Measurements from ENCODE around the gene STEEP1.
"Not testable (repeated sequence)": the region's sequence is repeated elsewhere in the genome, so short reads cannot be mapped to it uniquely, and the experiment has no call there.

Gene STEEP1

DNA sequence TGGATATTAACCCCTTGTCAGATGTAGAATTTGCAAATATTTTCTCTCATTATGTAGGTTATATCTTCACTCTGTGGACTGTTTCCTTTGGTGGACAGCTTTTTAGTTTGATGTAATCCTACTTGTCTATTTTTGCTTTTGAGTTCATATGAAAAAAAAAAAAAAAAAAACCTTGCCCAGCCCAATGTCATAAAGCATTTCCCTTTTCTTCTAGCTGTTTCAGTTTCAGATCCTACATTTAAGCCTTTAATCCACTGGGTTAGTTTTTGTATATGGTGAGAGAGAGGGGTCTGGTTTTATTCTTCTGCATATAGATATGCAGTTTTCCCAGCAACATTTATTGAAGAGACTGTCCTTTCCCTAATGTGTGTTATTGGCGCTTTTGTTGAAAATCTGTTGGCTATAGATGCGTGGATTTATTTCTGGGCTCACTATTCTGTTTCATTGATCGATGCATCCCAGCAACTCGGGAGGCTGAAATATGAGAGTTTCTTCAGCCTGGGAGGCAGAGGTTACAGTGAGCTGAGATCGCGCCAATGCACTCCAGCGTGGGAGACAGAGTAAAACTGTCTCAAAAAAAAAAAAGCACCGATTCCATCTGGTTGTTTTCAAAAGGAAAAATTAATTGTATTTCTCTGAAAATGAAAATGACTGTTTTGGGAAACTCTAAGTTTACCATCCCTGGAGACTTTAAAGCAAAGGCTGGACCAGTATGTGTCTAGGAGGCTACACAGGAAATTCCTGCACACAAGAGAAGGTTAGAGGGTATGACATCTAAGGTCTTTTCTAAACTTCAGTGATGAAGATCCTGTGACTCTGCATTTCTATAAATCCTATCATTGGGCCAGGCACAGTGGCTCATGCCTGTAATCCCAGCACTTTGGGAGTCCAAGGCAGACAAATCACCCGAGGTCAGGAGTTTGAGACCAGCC lies 35.6 kb downstream of the STEEP1 start:
- no peak for DNase-seq

DNA sequence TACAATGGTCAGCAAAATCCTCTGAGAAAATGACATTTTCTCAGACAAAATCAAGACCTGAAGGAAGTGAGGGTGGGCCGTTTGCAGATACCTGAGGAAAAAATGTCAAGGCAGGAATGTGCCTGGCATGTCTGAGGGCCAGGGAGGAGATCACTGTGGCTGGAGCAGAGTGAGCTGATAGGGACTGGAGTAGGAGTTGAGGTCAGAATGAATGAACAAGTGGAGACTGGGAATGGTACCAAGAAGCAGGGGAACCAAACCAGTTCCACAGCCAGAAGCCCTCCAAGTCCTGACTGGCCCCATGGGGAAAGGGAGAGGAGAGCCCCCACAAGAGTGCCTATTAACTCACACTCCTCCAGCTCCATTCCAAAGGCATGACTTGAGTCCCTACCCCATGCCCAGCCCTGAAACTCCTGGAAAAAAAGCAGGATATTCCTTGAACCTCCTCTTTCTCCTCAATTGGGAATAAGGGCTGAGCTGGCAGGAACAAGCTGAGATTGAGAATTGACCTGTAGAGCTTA lies 41.5 kb downstream of the STEEP1 start:
- DNase-seq = no peak

DNA sequence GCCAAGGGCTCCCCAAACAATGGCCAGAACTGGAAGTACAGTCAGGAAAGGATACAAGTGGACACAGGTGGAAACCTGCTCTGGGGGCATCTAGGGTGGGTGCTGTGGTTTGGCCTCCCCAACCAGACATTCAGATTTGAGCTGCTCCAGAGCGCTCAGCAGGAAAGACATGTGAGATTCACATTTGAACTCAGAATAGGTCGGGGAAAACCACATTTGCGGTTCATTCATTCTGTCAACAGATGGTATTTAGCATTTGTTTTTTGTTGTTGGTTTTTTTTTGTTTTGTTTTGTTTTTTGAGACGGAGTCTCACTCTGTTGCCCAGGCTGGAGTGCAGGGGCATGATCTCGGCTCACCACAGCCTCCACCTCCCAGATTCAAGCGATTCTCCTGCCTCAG lies 44.0 kb downstream of the STEEP1 start:
- DNase-seq = no peak

DNA sequence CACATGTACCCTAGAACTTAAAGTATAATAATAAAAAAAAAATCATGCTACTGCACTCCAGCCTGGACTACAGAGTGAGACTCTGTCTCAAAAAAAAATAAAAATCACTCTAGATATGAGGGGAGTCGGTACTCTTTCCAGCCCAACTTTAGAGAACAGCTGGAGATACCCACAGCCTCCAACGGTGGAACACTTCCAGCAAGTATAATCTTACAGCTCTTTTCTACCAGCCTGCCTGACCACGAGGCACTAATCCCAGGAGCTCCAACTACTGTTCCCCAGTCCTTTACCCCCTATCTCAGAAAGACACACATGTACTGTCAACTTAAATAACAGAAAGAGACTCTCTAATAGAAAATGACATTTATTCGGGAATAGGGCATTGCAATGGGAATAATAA lies 46.8 kb downstream of the STEEP1 start:
- DNase-seq = no peak

DNA sequence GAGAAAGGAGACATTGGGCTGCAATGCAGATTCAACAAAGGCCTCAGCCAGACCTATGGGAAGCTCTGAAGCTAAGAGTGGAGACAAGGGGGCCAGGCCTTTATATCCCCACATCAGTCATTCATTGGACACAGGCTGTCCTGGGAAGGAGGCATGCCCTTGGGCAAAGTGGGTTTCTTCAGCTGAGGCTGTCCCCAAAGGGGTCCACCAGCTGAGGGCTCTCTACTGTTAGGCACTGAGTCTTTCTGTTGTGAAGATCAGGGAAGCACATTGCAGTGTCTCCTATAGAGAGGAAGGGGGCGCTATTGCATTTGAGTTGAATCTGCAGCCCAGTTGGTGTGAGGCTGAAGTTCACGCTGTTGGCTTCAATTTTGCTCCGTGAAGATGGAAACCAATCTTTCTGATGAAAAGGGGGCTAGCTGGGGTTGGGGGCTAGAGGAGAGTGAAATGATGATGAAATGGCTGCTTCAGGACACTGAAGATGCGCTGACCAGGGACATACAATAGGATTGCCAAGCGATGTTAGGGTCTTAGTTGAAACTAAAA lies 49.0 kb downstream of the STEEP1 start:
- peak; percentile 40 for DNase-seq

DNA sequence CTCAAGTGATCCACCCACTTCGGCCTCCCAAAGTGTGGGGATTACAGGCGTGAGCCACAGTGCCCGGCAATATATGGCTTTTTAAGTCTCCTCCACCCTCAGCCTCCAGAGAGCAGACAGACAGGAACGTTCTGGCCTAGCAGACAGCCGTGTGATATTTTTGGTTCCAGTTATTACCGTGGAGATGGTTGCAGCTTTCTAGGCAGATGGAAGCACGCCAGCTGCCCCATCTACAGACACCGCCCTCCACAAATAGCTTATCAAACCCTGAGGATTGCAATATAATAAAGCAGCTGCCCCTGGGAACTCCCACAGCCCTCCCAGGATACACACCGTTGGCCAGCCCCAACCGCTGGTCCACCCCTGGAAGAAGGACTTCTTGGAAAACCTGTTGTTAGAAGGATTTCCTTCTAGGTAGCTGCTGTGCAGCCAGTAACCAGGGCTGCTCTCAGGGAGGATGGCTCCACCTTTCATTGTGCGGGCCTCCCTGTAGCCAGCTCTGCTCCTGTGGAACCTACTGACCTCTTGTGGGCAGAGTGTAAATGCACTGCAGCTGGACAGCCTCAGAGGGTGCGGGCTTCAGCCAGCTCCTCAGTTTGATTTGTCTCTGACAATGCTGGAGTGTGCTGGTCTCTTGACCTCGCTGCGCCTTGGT lies 52.9 kb downstream of the STEEP1 start:
- peak; percentile 68 for DNase-seq

DNA sequence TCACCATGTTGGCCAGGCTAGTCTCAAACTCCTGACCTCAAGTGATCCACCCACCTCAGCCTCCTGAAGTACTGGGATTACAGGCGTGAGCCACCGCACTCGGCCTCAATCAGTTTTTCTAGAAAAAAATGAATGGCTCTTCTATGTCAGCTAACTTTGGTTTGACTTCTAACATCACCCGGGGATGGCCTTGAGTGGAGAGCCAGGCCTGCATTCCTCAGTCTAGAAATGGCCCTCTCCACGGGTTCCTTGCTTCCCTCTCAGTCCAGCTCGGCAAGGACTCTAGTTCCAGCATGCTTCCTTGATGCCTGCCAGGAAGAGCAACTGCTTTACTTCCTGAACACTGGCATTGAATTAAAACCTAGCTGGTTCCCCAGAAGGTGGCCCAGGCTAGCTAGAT lies 58.0 kb downstream of the STEEP1 start:
- no peak for DNase-seq

DNA sequence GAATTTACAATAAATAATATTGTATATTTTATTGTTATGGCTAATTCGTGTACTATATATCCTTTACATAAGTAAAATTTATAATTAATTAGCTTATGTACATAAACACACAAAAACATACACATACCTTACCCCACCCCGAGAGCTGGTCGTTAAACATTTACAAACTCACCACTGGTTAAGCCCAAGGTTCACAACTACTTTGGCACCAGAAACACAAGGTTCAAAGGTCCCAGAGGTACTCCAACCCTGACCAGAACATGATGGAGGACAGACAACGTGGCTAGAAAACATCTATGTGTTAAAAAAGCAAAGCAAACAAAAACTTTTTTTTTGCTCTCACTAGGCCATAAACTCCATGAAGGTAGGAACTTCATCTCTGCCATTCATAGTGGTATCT lies 59.3 kb downstream of the STEEP1 start:
- no peak for DNase-seq

DNA sequence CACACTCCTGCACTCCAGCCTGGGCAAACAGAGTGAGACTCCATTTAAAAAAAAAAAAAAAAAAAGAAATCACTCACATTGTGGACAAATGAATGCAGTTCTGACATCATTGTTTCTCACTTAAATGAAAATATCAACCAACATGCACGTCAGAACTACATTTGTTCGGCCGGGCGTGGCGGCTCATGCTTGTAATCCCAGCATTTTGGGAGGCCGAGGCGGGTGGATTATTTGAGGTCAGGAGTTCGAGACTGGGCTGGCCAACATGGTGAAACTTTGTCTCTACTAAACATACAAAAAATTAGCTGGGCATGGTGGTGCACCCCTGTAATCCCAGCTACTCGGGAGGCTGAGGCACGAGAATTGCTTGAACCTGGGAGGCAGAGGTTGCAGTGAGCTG lies 60.1 kb downstream of the STEEP1 start:
- DNase-seq = not testable (repeated sequence)

DNA sequence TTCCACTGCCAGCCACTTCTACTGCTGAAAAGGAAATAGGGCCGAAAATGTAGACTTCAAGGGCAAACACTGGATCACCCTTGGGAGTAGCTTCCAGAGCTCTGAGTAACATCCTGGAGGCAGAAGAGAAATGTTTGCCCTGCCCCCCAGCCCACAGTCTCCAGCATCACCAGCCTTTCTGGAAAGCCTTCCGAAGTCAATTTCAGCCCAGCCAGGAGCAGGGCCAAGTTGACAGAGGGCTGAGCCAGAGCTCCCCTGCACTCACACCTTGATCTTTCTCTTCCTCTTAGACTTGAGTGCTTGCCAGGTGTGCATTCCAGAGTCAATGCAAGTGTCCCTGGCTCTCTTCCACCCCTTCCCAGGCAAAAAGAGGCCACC lies 61.7 kb downstream of the STEEP1 start:
- peak; percentile 3 for DNase-seq

DNA sequence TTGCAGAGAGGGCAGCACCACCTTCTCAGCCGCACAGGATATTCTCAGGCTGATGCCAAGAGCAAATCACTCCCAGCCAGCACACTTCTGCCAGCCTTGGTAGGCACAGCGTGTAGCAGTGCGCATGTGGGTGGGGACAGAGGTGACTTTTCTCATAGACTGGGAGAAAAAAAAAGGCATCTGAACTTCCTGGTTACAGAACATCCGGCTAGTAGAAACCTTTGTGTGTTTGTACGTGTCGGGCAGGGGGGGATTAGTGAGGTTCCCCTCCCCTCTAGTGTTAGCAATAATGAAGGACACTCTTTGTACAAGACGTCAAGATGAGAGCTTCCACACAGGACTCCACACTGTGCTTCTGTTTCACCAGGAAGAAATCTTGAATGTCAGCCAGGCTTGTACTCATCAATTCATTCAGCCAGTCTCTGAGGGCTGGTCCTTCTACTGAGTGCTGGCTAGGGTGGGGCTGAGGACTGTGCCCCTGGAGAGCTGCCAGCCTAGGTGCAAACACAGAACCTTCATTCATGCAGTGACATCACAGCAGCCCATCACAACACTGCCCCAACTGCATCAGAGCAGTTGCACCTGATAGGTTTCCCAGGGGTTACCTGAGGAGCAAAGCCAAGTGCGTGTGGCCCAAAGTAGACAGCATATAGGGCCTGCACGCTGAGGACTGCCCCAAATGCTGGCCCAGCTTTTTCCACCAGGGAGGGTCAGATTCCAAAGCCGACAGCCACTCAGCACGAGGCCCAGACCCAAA lies 62.3 kb downstream of the STEEP1 start:
- DNase-seq = peak; percentile 59

DNA sequence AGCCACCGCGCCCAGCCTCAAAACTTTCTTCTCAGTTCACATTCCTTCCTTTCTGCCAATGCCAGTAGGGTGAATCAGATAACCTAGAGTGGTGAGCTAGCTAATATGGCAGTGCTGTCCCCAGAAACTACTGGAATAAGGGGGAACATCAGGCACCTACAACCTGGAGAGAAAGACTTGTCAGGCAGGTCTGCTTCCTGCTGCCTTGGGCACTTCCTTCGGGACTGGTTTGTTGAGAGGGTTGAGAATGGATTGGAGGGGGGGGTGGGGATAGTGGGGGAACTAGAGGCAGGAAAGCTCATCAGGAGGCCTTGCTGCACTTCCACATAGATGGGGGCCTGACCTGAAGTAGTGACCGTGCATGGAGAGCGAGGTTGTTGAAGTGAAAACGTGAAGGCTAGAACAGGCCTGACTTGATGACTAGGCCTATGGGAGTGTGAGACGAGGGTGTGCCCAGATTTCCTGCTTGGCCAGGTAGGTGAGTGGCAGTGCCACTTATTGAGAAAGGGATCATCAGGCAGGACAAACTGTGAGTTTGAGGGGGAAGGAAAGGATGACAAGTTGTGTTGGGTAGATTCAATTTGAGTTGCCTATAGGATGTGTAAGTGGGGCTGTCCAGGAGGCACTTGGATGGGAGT lies 63.6 kb downstream of the STEEP1 start:
- DNase-seq = no peak

DNA sequence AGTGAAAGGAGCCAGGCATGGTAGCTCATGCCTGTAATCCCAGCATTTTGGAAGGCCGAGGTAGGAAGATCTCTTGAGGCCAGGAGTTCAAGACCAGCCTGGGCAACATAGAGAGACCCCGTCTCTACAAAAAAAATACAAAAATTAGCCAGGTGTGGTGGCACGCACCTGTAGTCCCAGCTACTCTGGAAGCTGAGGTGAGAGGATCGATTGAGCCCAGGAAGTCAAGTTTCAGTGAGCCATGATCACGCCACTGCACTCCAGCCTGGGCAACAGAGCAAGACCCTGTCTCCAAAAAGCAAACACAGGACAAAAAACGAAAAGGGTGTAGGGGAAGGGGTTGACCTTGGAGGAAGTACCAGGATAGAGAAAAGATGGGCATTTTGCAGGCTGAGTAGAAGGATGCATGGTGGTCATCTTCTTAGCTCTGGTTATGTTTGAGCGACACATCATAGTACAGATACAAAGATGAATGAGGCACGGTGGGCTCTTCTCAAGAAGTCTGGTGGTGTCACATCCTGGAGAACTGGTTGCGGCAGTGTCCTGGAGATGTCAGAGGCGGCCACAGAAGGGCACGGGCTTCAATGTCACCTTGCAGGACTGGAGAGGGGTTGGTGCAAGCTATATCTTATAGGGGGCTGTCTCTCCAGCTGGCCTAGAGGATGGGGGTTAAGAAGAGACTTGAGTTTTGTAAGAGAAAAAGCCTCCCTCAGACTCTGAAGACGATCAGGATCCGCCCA lies 65.0 kb downstream of the STEEP1 start:
- DNase-seq = no peak

DNA sequence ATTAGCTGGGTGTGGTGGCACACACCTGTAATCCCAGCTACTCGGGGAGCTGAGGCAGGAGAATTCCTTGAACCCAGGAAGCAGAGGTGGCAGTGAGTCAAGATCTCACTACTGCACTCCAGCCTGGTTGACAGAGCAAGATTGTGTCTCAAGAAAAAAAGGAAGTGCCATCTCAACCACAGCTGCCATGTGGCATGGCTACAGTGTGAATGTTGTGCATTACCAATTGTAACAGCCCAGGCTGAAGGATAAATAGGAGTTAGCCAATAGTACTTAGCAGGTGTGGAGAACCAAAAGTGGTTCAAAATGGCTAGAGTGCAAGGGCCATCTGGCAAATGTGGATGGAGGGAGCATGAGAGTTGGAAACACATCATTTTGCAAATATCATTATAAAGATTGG lies 68.0 kb downstream of the STEEP1 start:
- no peak for DNase-seq

DNA sequence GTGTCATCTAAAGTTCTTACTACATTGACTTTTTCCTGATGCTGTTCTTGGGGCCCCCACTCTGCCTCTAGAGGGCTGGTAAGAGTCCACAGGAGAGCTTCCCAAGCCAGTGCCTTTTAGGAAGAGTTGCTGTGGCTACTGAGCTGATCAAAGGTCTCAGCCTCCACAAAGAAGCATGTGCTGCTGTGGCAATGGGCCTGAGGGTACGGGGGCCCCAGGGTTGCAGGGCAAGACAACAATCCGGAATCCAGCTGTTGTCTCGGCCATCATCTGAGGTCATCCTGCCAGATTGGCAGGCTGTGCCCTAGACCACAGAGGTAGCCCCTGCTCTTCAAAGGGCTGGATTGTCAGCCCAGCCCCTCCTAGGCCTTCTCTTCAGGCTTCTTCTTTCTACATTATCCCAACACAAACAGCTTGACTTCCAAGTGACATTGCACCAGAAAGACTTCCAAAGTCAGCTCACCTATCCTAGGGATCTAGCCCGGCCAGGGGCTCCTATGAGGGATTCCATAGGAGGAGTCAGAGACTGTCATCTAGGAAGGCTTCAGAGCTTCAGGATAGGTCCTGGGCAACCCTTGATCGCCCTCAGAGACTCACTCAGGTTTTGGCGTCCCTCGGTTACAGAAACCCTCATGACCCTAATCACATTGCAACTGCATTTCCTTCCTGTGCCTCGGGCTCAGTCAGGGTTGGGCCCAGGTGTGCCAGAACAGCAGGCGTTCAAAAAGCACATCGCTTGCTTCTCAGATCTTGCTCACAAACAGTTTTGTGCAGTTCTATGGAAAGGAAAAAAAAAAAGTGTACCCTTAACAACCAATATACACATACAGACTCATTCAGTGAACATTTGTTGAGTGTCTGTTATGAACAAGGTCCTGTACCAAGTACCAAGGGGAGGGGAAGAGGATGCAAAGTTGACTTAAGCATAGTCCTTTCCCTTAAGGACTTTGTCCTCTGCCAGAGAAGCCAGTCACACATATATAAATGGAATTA lies 69.2 kb downstream of the STEEP1 start:
- DNase-seq = no peak

DNA sequence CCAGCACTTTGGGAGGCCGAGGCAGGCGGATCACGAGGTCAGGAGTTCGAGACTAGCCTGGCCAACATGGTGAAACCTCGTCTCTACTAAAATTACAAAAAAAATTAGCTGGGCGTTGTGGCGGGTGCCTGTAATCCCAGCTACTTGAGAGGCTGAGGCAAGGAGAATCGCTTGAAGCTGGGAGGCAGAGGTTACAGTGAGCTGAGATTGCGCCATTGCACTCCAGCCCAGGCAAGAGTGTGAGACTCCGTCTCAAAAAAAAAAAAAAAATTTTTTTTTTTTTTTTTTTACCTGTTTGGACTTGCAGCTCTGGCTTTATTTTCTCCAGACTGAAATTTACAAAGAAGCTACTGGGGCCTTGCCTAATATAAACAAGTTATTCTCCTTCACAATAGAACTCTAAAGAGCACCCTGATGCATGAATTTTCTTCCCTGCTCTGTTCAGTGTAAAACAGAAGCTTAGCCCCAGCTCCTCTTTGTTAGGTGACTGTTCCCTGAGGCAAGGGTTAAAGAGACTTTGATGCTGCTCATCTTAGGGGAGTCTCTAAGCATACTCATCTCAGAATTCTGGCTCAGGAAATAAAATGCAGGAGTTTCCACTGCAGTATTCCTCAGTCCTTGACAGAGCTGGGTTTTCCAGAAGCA lies 71.2 kb downstream of the STEEP1 start:
- DNase-seq = not testable (repeated sequence)

DNA sequence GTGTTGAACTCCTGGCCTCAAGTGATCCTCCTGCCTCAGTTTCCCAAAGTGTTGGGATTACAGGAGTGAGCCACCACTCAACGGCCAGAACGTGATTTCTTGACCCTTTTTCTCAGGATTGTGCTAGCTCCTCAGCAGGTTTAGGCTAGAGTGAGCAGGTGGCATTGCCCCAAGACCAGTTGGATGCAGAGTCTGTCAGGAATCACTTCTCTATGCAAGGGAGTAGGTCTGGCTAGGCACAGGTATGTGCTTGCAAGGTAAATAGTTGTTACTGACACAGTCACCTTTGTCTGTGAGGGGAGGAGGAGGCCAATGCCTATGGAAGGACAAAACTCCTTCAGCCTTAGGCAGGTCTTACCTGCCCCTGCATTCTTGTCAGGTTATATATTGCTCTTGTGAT lies 72.7 kb downstream of the STEEP1 start:
- DNase-seq = no peak

DNA sequence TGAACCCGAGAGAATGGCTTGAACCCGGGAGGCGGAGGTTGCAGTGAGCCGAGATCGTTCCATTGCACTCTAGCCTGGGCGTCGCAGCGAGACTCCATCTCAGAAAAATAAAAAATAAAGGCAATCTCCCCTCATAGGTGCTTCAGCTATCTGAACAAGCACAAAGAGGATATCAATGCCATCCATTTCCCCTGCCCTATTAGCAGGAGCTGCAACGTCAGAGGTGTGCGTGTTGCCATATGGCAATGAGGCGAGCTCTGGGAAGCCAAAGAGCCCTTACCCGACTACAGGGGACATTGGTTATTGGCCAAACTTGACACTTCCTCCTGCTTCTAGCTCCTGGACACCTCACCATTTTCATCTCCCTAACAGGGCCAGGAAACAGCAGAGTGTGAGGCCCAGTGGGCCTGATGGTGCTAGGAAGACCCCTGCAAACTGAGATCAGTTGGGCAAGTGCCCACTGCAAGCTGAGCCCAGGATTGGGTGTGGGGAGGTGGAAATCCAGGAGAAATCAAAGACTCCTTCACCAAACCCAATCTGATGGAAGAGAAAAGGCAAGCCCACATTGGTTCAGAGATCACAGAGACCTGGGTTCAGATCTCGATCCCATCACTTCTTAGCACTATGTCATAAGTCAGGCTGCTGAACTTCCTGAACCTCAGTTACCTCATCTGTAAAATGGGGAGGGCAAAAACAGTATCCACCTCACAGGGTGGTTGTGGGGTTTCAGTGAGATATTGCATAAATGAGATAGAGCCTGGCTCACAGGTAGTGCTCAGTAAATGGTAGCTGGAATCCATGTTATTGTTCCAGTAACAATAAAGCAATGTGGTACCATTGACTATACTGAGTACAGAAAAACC lies 75.8 kb downstream of the STEEP1 start:
- DNase-seq = no peak

DNA sequence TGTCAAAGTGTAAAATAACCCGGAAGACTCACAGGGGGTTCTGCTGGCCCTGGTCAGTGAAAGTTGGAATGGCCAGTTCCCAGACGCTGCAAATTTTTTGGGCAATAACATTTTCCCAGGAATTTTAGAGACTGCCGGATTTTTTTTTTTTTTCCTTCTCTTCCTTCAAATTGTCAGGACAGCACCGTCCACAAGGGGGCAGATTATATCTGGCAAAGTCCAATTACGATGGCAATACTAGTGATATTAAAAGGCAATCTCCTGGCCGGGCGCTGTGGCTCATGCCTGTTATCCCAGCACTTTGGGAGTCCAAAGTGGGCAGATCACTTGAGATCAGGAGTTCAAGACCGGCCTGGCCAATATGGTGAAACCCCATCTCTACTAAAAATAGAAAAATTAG lies 76.5 kb downstream of the STEEP1 start:
- DNase-seq = peak; percentile 4

All from NCI-H1105 (cell line).